HEK293 (cell line): ENCODE data around the gene PRR22.

Experiments
- CTCF ChIA-PET: fragments of 350-600 bp; formaldehyde crosslinking; extraction: SDS; loops from one replicate; lab custom pipeline; 2021; ENCODE audit warnings: antibody characterized with exemption; lab: Yijun Ruan, JAX
- POLR2A ChIA-PET: fragments of 300-600 bp; formaldehyde crosslinking; extraction: SDS; loops from one replicate; lab custom pipeline; 2020; ENCODE audit warnings: antibody characterized with exemption, inconsistent platforms; lab: Yijun Ruan, JAX
- H3K27ac ChIP-seq: fragments of 200-500 bp; sonication (Bioruptor generic); 2 replicates; pipeline ENCODE4 v1.5.1; 2014; ENCODE audit warnings: low read depth, low read length, control low read depth, inconsistent platforms; ENCODE audit errors: extremely low read depth
- H3K36me3 ChIP-seq, 2 experiments: fragments of 200-500 bp in 1 of 2; sonication (Bioruptor generic) in 1 of 2; 1 replicate in 1 of 2; 2 replicates in 1 of 2; pipeline ENCODE4 v1.5.1; 2014 to 2017; ENCODE audit warnings: inconsistent platforms in 2 of 2, low read length in 2 of 2; ENCODE audit not compliant: control insufficient read depth in 2 of 2, insufficient read depth in 1 of 2
- H3K4me1 ChIP-seq: fragments of 200-500 bp; sonication (Bioruptor generic); 2 replicates; pipeline ENCODE4 v1.5.1; 2014; ENCODE audit warnings: mild to moderate bottlenecking, low read length, inconsistent platforms; ENCODE audit not compliant: control insufficient read depth, insufficient read depth
- H3K4me3 ChIP-seq: 2 replicates; pipeline ENCODE4 v1.5.1; 2011; ENCODE audit warnings: low read depth, mild to moderate bottlenecking, control low read depth, low read length, moderate library complexity
- H3K9me3 ChIP-seq: fragments of 200-500 bp; sonication (Bioruptor generic); 2 replicates; pipeline ENCODE4 v1.5.1; 2014; ENCODE audit warnings: low read depth, low read length, inconsistent platforms; ENCODE audit not compliant: control insufficient read depth, insufficient read depth
- BCL11B ChIP-seq: fragments of 450-650 bp; formaldehyde crosslinking; IDR thresholded peaks from 2 replicates; pipeline ENCODE4 v1.5.1; 2016; ENCODE audit warnings: low read depth, missing biosample characterization, missing genetic modification characterization
- EGR2 ChIP-seq: fragments of 450-650 bp; formaldehyde crosslinking; IDR thresholded peaks from 2 replicates; pipeline ENCODE4 v1.5.1; 2016; ENCODE audit warnings: low read depth, missing biosample characterization, missing genetic modification characterization
- HOXC10 ChIP-seq: sonication (generic); formaldehyde crosslinking; IDR thresholded peaks from 2 replicates; pipeline ENCODE4 v1.8.1; 2023; ENCODE audit warnings: mild to moderate bottlenecking, missing genetic modification reagents
- KLF1 ChIP-seq: fragments of 450-650 bp; formaldehyde crosslinking; IDR thresholded peaks from 2 replicates; pipeline ENCODE4 v1.5.1; 2016; ENCODE audit warnings: missing biosample characterization, missing genetic modification characterization
- ZFHX2 ChIP-seq: fragments of 450-650 bp; formaldehyde crosslinking; conservative IDR thresholded peaks from 2 replicates; pipeline ENCODE4 v1.5.1; 2016; ENCODE audit warnings: missing biosample characterization, missing genetic modification characterization
- ZFP69B ChIP-seq: fragments of 450-650 bp; formaldehyde crosslinking; IDR thresholded peaks from 2 replicates; pipeline ENCODE4 v1.5.1; 2016; ENCODE audit warnings: missing biosample characterization, missing genetic modification characterization
- ZNF121 ChIP-seq: fragments of 450-650 bp; formaldehyde crosslinking; IDR thresholded peaks from 2 replicates; pipeline ENCODE4 v1.5.1; 2016; ENCODE audit warnings: missing biosample characterization, missing genetic modification characterization
- ZNF16 ChIP-seq: fragments of 450-650 bp; formaldehyde crosslinking; IDR thresholded peaks from 2 replicates; pipeline ENCODE4 v1.5.1; 2016; ENCODE audit warnings: low read depth, missing biosample characterization, missing genetic modification characterization
- ZNF23 ChIP-seq: fragments of 450-650 bp; formaldehyde crosslinking; IDR thresholded peaks from 2 replicates; pipeline ENCODE4 v1.5.1; 2016; ENCODE audit warnings: missing biosample characterization, missing genetic modification characterization, borderline replicate concordance
- ZNF366 ChIP-seq: fragments of 450-650 bp; formaldehyde crosslinking; conservative IDR thresholded peaks from 2 replicates; pipeline ENCODE4 v1.5.1; 2016; ENCODE audit warnings: missing biosample characterization, missing genetic modification characterization
- ZNF416 ChIP-seq: fragments of 450-650 bp; formaldehyde crosslinking; IDR thresholded peaks from 2 replicates; pipeline ENCODE4 v1.5.1; 2016; ENCODE audit warnings: missing biosample characterization, missing genetic modification characterization
- ZNF501 ChIP-seq: fragments of 450-650 bp; formaldehyde crosslinking; IDR thresholded peaks from 2 replicates; pipeline ENCODE4 v1.5.1; 2016; ENCODE audit warnings: missing biosample characterization, missing genetic modification characterization
- ZNF600 ChIP-seq: fragments of 450-650 bp; formaldehyde crosslinking; IDR thresholded peaks from 2 replicates; pipeline ENCODE4 v1.5.1; 2016; ENCODE audit warnings: missing biosample characterization, missing genetic modification characterization
- ZNF707 ChIP-seq: fragments of 450-650 bp; formaldehyde crosslinking; IDR thresholded peaks from 2 replicates; pipeline ENCODE4 v1.5.1; 2016; ENCODE audit warnings: missing biosample characterization, missing genetic modification characterization
- TF ChIP-seq, protein P1 (sequence below): fragments of 450-650 bp; formaldehyde crosslinking; IDR thresholded peaks from 2 replicates; pipeline ENCODE4 v1.5.1; 2016; ENCODE audit warnings: missing biosample characterization, missing genetic modification characterization, borderline replicate concordance
- TF ChIP-seq, protein P2 (sequence below): fragments of 450-650 bp; formaldehyde crosslinking; IDR thresholded peaks from 2 replicates; pipeline ENCODE4 v1.5.1; 2016; ENCODE audit warnings: missing biosample characterization, missing genetic modification characterization
- TF ChIP-seq, protein P3 (sequence below): fragments of 450-650 bp; formaldehyde crosslinking; IDR thresholded peaks from 2 replicates; pipeline ENCODE4; 2016; ENCODE audit warnings: missing biosample characterization, missing genetic modification characterization
- TF ChIP-seq, protein P4 (sequence below): fragments of 450-650 bp; formaldehyde crosslinking; IDR thresholded peaks from 2 replicates; pipeline ENCODE4 v1.5.1; 2016; ENCODE audit warnings: missing biosample characterization, missing genetic modification characterization

Gene PRR22

DNA sequence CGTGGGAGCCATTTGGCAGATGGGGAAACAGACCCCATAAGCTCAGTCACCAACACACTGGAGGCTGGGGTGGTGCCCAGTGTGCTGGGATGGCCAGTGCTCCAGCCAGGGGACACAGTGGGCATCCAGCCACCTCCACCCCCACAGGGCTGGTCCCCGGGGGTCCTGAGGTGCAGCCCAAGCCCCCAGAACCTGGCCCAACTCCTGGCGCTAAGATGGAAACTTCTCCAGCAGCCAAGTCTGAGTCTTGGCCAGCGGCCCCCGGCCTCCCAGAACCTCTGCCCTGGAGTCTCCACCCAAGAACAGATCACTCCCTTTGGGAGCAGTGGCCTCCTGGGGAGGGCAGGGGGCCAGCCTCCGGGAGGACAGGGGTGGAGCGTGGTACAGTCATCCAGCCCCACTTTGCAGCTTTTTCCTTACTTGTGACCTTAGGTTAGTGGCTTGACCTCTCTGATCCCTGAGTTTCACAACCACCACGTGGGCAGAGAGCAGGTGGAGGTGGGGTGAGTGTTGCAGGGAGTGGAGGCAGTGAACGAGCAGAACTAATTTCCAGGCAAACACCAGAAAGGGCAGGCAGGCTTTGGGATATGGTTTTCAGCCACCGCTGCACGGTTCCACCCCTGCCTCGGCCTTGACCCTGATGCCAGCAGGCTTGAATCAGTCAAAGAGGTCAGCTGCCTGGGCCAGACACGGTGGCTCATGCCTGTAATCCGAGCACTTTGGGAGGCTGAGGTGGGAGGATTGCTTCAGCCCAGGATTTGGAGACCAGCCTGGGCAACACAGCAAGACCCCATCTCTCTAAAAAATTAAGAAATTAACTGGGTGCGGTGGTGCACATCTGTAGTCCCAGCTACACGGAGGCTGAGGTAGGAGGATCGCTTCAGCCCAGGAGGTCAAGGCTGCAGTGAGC is 16.1 kb upstream of the PRR22 start (continued):
- TF ChIP-seq ZNF121 (tag by site-specific recombination) (peak; percentile 96), ZNF501 (tag by site-specific recombination) (no peak), ZFP69B (no peak), ZNF23 (no peak), HOXC10 (no peak), ZNF16 (tag by site-specific recombination) (no peak), KLF1 (tag by site-specific recombination) (no peak), ZNF707 (tag by site-specific recombination) (no peak), ZNF416 (no peak)
- TF ChIP-seq, protein P1, sequence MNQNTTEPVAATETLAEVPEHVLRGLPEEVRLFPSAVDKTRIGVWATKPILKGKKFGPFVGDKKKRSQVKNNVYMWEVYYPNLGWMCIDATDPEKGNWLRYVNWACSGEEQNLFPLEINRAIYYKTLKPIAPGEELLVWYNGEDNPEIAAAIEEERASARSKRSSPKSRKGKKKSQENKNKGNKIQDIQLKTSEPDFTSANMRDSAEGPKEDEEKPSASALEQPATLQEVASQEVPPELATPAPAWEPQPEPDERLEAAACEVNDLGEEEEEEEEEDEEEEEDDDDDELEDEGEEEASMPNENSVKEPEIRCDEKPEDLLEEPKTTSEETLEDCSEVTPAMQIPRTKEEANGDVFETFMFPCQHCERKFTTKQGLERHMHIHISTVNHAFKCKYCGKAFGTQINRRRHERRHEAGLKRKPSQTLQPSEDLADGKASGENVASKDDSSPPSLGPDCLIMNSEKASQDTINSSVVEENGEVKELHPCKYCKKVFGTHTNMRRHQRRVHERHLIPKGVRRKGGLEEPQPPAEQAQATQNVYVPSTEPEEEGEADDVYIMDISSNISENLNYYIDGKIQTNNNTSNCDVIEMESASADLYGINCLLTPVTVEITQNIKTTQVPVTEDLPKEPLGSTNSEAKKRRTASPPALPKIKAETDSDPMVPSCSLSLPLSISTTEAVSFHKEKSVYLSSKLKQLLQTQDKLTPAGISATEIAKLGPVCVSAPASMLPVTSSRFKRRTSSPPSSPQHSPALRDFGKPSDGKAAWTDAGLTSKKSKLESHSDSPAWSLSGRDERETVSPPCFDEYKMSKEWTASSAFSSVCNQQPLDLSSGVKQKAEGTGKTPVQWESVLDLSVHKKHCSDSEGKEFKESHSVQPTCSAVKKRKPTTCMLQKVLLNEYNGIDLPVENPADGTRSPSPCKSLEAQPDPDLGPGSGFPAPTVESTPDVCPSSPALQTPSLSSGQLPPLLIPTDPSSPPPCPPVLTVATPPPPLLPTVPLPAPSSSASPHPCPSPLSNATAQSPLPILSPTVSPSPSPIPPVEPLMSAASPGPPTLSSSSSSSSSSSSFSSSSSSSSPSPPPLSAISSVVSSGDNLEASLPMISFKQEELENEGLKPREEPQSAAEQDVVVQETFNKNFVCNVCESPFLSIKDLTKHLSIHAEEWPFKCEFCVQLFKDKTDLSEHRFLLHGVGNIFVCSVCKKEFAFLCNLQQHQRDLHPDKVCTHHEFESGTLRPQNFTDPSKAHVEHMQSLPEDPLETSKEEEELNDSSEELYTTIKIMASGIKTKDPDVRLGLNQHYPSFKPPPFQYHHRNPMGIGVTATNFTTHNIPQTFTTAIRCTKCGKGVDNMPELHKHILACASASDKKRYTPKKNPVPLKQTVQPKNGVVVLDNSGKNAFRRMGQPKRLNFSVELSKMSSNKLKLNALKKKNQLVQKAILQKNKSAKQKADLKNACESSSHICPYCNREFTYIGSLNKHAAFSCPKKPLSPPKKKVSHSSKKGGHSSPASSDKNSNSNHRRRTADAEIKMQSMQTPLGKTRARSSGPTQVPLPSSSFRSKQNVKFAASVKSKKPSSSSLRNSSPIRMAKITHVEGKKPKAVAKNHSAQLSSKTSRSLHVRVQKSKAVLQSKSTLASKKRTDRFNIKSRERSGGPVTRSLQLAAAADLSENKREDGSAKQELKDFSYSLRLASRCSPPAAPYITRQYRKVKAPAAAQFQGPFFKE, result no peak

DNA sequence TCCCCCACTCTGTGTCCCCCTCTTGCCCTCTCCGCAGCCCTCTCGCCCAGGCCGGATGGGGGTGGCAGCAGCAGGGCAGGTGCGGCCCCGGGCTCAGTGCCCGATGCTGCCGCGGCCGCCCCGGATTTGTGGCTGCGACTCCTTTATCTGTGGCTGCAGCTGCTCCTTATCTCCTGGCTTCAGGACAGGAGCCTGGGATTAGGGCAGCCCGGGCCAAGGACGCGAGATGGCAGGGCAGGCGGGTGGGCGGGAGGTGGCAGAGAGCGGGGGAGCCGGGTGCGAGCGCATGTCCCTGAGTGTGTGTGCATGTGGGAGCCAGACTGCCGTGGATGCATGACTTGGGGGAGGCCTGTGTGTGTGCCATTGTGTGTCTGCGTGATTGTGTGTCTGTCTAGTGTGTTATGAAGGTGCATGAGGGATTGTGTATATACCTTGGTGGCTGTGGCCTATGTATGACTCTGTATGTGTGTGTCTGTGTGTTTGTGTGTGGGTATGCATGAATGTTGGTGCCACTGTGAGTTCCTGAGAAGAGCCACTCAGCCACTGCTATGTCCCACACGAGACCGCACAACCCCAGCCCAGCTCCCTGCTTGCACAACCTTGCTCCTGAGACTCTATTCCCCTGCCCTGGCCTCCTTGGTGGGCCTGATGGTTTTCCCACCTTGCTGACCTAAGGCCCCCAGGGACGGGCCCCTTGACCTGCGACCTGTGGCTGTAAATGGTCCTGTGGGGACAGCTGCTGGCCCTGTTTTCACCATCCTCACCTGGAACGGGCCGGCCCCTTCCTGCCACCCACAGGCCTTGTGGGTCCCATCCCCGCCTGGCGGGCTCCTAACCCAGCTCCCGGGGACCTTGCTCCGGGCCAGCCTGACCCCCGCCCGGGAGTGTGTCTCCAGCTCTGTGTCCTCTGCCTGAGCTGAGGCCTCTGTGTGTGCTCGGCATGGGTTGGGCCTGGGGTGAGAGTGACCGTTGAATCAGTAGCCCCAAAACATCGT is 15.0 kb upstream of the PRR22 start:
- ChIA-PET CTCF (interaction anchor here (0.7 to 0.8 kb wide), 2 partner anchors 22 to 249 kb away, joined by 4 to 9 read pairs; no protein-coding TSS in a partner anchor), POLR2A (no interaction called here)
- H3K27ac ChIP-seq, result no peak overlapping the region
- peaks cover 2% of the 10 kb centered on the region; the same call in 1 of the 2 replicates for H3K4me1 ChIP-seq
- no peak overlapping the region for H3K4me3 ChIP-seq
- H3K36me3 ChIP-seq, result no peaks in the 10 kb centered on the region
- H3K9me3 ChIP-seq, result no peaks in the 10 kb centered on the region
- TF ChIP-seq ZFHX2, result peak; percentile 63
- TF ChIP-seq EGR2 (tag by site-specific recombination), result 0 out of 2 replicates have a peak, but pooled peaks have one; percentile 24
- TF ChIP-seq ZNF121 (tag by site-specific recombination), result no peak
- TF ChIP-seq, protein P2, sequence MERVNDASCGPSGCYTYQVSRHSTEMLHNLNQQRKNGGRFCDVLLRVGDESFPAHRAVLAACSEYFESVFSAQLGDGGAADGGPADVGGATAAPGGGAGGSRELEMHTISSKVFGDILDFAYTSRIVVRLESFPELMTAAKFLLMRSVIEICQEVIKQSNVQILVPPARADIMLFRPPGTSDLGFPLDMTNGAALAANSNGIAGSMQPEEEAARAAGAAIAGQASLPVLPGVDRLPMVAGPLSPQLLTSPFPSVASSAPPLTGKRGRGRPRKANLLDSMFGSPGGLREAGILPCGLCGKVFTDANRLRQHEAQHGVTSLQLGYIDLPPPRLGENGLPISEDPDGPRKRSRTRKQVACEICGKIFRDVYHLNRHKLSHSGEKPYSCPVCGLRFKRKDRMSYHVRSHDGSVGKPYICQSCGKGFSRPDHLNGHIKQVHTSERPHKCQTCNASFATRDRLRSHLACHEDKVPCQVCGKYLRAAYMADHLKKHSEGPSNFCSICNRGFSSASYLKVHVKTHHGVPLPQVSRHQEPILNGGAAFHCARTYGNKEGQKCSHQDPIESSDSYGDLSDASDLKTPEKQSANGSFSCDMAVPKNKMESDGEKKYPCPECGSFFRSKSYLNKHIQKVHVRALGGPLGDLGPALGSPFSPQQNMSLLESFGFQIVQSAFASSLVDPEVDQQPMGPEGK, result no peak
- no peak for TF ChIP-seq BCL11B (tag by site-specific recombination)
- TF ChIP-seq, protein P3, sequence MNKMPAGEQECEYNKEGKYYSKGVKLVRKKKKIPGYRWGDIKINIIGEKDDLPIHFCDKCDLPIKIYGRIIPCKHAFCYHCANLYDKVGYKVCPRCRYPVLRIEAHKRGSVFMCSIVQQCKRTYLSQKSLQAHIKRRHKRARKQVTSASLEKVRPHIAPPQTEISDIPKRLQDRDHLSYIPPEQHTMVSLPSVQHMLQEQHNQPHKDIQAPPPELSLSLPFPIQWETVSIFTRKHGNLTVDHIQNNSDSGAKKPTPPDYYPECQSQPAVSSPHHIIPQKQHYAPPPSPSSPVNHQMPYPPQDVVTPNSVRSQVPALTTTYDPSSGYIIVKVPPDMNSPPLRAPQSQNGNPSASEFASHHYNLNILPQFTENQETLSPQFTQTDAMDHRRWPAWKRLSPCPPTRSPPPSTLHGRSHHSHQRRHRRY (tag by site-specific recombination), result no peak
- TF ChIP-seq ZNF23, result no peak
- TF ChIP-seq, protein P4, sequence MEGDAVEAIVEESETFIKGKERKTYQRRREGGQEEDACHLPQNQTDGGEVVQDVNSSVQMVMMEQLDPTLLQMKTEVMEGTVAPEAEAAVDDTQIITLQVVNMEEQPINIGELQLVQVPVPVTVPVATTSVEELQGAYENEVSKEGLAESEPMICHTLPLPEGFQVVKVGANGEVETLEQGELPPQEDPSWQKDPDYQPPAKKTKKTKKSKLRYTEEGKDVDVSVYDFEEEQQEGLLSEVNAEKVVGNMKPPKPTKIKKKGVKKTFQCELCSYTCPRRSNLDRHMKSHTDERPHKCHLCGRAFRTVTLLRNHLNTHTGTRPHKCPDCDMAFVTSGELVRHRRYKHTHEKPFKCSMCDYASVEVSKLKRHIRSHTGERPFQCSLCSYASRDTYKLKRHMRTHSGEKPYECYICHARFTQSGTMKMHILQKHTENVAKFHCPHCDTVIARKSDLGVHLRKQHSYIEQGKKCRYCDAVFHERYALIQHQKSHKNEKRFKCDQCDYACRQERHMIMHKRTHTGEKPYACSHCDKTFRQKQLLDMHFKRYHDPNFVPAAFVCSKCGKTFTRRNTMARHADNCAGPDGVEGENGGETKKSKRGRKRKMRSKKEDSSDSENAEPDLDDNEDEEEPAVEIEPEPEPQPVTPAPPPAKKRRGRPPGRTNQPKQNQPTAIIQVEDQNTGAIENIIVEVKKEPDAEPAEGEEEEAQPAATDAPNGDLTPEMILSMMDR (tag by site-specific recombination), result no peak
- TF ChIP-seq ZNF366 (tag by site-specific recombination), result no peak
- 0 out of 2 replicates have a peak, but pooled peaks have one; percentile 28 for TF ChIP-seq ZNF600 (tag by site-specific recombination)
